Natural killer cell (primary cell): ENCODE measurements around the gene MUC15. TPM values are rescaled to one million over a fixed set of nuclear protein-coding genes. Genes with fewer than 3 reads are reported as not detected.

ENCODE experiments used
- ATAC-seq, 3 donors: fragments of 150-1000 bp in 2 of 3; fragments of 200-7000 bp in 1 of 3; cut with Tn5 transposase; 1 replicate in 1 of 3; 2 replicates in 2 of 3; pipeline ENCODE4 v1.10.0; 2021; ENCODE audit warnings: mild to moderate bottlenecking in 2 of 3, moderate library complexity in 2 of 3
- DNase-seq, 2 donors: peaks; one replicate each; pipeline versions ENCODE4 v3.0.0 to v3.0.0-alpha.2; 2013 to 2021; ENCODE audit warnings: mixed read lengths in 1 of 2
- H3K27ac ChIP-seq: one replicate; pipeline ENCODE4 v1.5.1; 2013; ENCODE audit warnings: mild to moderate bottlenecking, low read length
- H3K27me3 ChIP-seq: one replicate; pipeline ENCODE4 v1.6.1; 2013; ENCODE audit warnings: low read length; ENCODE audit not compliant: control insufficient read depth, insufficient read depth
- H3K36me3 ChIP-seq: one replicate; pipeline ENCODE4 v1.6.1; 2013; ENCODE audit warnings: low read length; ENCODE audit not compliant: control insufficient read depth, insufficient read depth
- H3K4me1 ChIP-seq: one replicate; pipeline ENCODE4 v1.6.1; 2013; ENCODE audit warnings: low read length; ENCODE audit not compliant: control insufficient read depth, insufficient read depth
- H3K4me3 ChIP-seq: one replicate; pipeline ENCODE4 v1.5.1; 2013; ENCODE audit warnings: low read length
- H3K9me3 ChIP-seq: one replicate; pipeline ENCODE4 v1.6.1; 2013; ENCODE audit warnings: low read length; ENCODE audit not compliant: control insufficient read depth, insufficient read depth
- H3K27ac Mint-ChIP-seq, 2 donors: one replicate each; pipeline ENCODE4 v1.8.0; 2022; ENCODE audit warnings: mild to moderate bottlenecking in 2 of 2, mixed read lengths in 2 of 2, moderate library complexity in 1 of 2
- H3K27me3 Mint-ChIP-seq, 2 donors: one replicate each; pipeline ENCODE4 v1.8.0; 2022; ENCODE audit warnings: low read depth in 2 of 2, mixed read lengths in 2 of 2
- H3K36me3 Mint-ChIP-seq: one replicate; pipeline ENCODE4 v1.8.0; 2022; ENCODE audit warnings: mixed read lengths
- H3K4me1 Mint-ChIP-seq, 2 donors: one replicate each; pipeline ENCODE4 v1.8.0; 2022; ENCODE audit warnings: mixed read lengths in 2 of 2
- H3K4me3 Mint-ChIP-seq: one replicate; pipeline ENCODE4 v1.8.0; 2022; ENCODE audit warnings: mild to moderate bottlenecking, moderate library complexity, mixed read lengths
- H3K9me3 Mint-ChIP-seq, 2 donors: one replicate each; pipeline ENCODE4 v1.8.0; 2022; ENCODE audit warnings: mixed read lengths in 2 of 2
- CTCF ChIP-seq: fragments of 200-600 bp; IDR thresholded peaks from one replicate; pipeline ENCODE4 v1.8.0; 2022; ENCODE audit warnings: antibody characterized with exemption
- WGBS: methylation state at CpG from one replicate; pipeline ENCODE4 v1.1.7; 2013; ENCODE audit warnings: missing lambda C conversion rate; ENCODE audit not compliant: insufficient coverage; 5-methylcytosine and 5-hydroxymethylcytosine counted together
- intact Hi-C: fragments of 100-400 bp; cut with micrococcal nuclease; formaldehyde crosslinking; loops from one replicate; pipeline ENCODE4 v1.14.2; 2022
- total RNA-seq, 4 donors: library from RNA; stranded (reverse); fragments of 120-200 nt in 1 of 4; gene quantifications; one replicate each; pipeline versions ENCODE4 v1.2.3 to v1.2.4, GENCODE V29; 2013 to 2022

The MUC15 gene
- total RNA-seq, 3 donors from 2014 or later (not counting 1 experiment from before 2014, with no cell fraction given): not detected

- WGBS: 94% methylated on average over 1 of the region's 1 CpG
- H3K27ac Mint-ChIP-seq: no peak overlapping the region
- H3K4me1 Mint-ChIP-seq: no peaks in the 10 kb centered on the region
These were observed 15.5 kb downstream of the MUC15 start for GRCh38 chr11:26556582-26556981.

GRCh38 chr11:26554455-26554854 lies 17.6 kb downstream of the MUC15 start:
- no peaks in the 10 kb centered on the region for H3K27me3 Mint-ChIP-seq
- H3K4me1 ChIP-seq: no peaks in the 10 kb centered on the region
- no peaks in the 10 kb centered on the region for H3K36me3 Mint-ChIP-seq
- intact Hi-C loops: no loop called here
- H3K9me3 Mint-ChIP-seq: peaks cover 7 to 8% of the 10 kb centered on the region in 2 donors
- H3K27ac Mint-ChIP-seq: no peak overlapping the region
- ATAC-seq (no peak), DNase-seq (no peak)
- no peak for TF ChIP-seq CTCF
- no peak overlapping the region for H3K4me3 ChIP-seq
- no peaks in the 10 kb centered on the region for H3K27me3 ChIP-seq
- H3K27ac ChIP-seq: no peak overlapping the region
- no peaks in the 10 kb centered on the region for H3K36me3 ChIP-seq
- no peaks in the 10 kb centered on the region for H3K9me3 ChIP-seq
- H3K4me3 Mint-ChIP-seq: no peak overlapping the region
- 70% methylated on average over 4 of the region's 5 CpGs for WGBS
- no peaks in the 10 kb centered on the region for H3K4me1 Mint-ChIP-seq

More at GRCh38 chr11:26556582-26556981, 15.5 kb downstream of the MUC15 start:
- no peak for DNase-seq
- H3K4me3 ChIP-seq: no peak overlapping the region
- no peak for TF ChIP-seq CTCF
- Mint-ChIP-seq H3K27me3 (no peaks in the 10 kb centered on the region), H3K4me3 (no peak overlapping the region), H3K9me3 (peaks cover 7 to 8% of the 10 kb centered on the region in 2 donors), H3K36me3 (no peaks in the 10 kb centered on the region)
- no peak for ATAC-seq
- no peaks in the 10 kb centered on the region for H3K27me3 ChIP-seq
- intact Hi-C loops: no loop called here
- no peaks in the 10 kb centered on the region for H3K9me3 ChIP-seq
- H3K36me3 ChIP-seq: no peaks in the 10 kb centered on the region
- no peak overlapping the region for H3K27ac ChIP-seq
- no peaks in the 10 kb centered on the region for H3K4me1 ChIP-seq

- H3K4me1 Mint-ChIP-seq: no peaks in the 10 kb centered on the region
- ATAC-seq: no peak
These were observed 18.9 kb downstream of the MUC15 start for GRCh38 chr11:26553182-26553581.

More at GRCh38 chr11:26553182-26553581, 18.9 kb downstream of the MUC15 start:
- no peaks in the 10 kb centered on the region for H3K9me3 ChIP-seq
- no peak overlapping the region for H3K4me3 Mint-ChIP-seq
- no peak for DNase-seq
- WGBS: 47% methylated on average over 1 of the region's 2 CpGs
- no peak for TF ChIP-seq CTCF
- no peak overlapping the region for H3K27ac ChIP-seq
- H3K9me3 Mint-ChIP-seq: peaks cover 8% of the 10 kb centered on the region in 2 donors
- H3K36me3 Mint-ChIP-seq: no peaks in the 10 kb centered on the region
- no peaks in the 10 kb centered on the region for H3K36me3 ChIP-seq
- H3K4me3 ChIP-seq: no peak overlapping the region
- intact Hi-C loops: no loop called here
- H3K4me1 ChIP-seq: no peaks in the 10 kb centered on the region
- H3K27me3 ChIP-seq: no peaks in the 10 kb centered on the region
- no peaks in the 10 kb centered on the region for H3K27me3 Mint-ChIP-seq
- H3K27ac Mint-ChIP-seq: no peak overlapping the region
